Measurements from ENCODE around the gene KRTAP9-2.

GRCh38 chr17:41196068-41196467 is 30.4 kb upstream of the KRTAP9-2 start:
- TF ChIP-seq POLR2AphosphoS5 (IDR thresholded peaks at IDR 0.05; ENCODE audit: low read depth, low read length) (no peak), CTCF (IDR thresholded peaks at IDR 0.05) (no peak), CHD2 (IDR thresholded peaks at IDR 0.05; ENCODE audit: low read length, partially characterized antibody) (no peak), PBX3 (IDR thresholded peaks at IDR 0.05) (no peak), USF2 (IDR thresholded peaks at IDR 0.05; ENCODE audit: borderline replicate concordance, low read depth, low read length) (no peak), RAD21 (IDR thresholded peaks at IDR 0.05; ENCODE audit: low read length) (no peak), REST (IDR thresholded peaks at IDR 0.05; ENCODE audit: low read depth, low read length) (no peak), RCOR1 (IDR thresholded peaks at IDR 0.05; ENCODE audit: low read length) (no peak), EP300 (IDR thresholded peaks at IDR 0.05; ENCODE audit: borderline replicate concordance in 1 of 2, low read depth in 1 of 2, low read length in 1 of 2) (no peak), GABPA (IDR thresholded peaks at IDR 0.05; ENCODE audit: low read depth) (no peak), MAX (IDR thresholded peaks at IDR 0.05; ENCODE audit: low read depth) (no peak), TAF1 (IDR thresholded peaks at IDR 0.05; ENCODE audit: borderline replicate concordance, low read depth, low read length) (no peak), JUND (IDR thresholded peaks at IDR 0.05) (no peak), NFIC (IDR thresholded peaks at IDR 0.05; ENCODE audit: borderline replicate concordance) (no peak)

Measured in SK-N-SH (cell line).